NCI-H2029 (cell line): ENCODE measurements around the gene EXOC1.
"Not testable (repeated sequence)": the region's sequence is repeated elsewhere in the genome, so short reads cannot be mapped to it uniquely, and the experiment has no call there.

Experiments used
- DNase-seq: peaks from one replicate; lab custom pipeline; 2025; lab: John Stamatoyannopoulos, UW

Gene EXOC1

GRCh38 chr4:55907469-55907868, 54.0 kb downstream of the EXOC1 start:
- no peak for DNase-seq

- no peak for DNase-seq
These were observed 56.7 kb downstream of the EXOC1 start for GRCh38 chr4:55910140-55910539.

GRCh38 chr4:55912249-55912648, 58.8 kb downstream of the EXOC1 start:
- DNase-seq, result no peak

- no peak for DNase-seq
These were observed 67.1 kb downstream of the EXOC1 start for GRCh38 chr4:55920571-55920970.

GRCh38 chr4:55921093-55921492, 67.6 kb downstream of the EXOC1 start:
- DNase-seq, result no peak

- no peak for DNase-seq
These were observed 71.8 kb downstream of the EXOC1 start for GRCh38 chr4:55925241-55925640.

- no peak for DNase-seq
These were observed 73.2 kb downstream of the EXOC1 start for GRCh38 chr4:55926610-55927009.

GRCh38 chr4:55927803-55928437, 74.5 kb downstream of the EXOC1 start:
- no peak for DNase-seq

GRCh38 chr4:55928846-55929245, 75.4 kb downstream of the EXOC1 start:
- no peak for DNase-seq

- no peak for DNase-seq
These were observed 77.6 kb downstream of the EXOC1 start for GRCh38 chr4:55931043-55931442.

- DNase-seq, result no peak
These were observed 78.4 kb downstream of the EXOC1 start for GRCh38 chr4:55931833-55932232.

- DNase-seq, result no peak
These were observed 79.1 kb downstream of the EXOC1 start for GRCh38 chr4:55932511-55932910.

- DNase-seq, result no peak
These were observed 80.2 kb downstream of the EXOC1 start for GRCh38 chr4:55933611-55934010.

GRCh38 chr4:55935907-55936306, 82.5 kb downstream of the EXOC1 start:
- DNase-seq, result not testable (repeated sequence)

GRCh38 chr4:55938481-55938880, 85.0 kb downstream of the EXOC1 start:
- no peak for DNase-seq

- no peak for DNase-seq
These were observed 86.0 kb downstream of the EXOC1 start for GRCh38 chr4:55939421-55939820.

- no peak for DNase-seq
These were observed 88.5 kb downstream of the EXOC1 start for GRCh38 chr4:55941881-55942396.

- no peak for DNase-seq
These were observed 93.9 kb downstream of the EXOC1 start for GRCh38 chr4:55947254-55947882.

- no peak for DNase-seq
These were observed 94.7 kb downstream of the EXOC1 start for GRCh38 chr4:55947912-55948725.

GRCh38 chr4:55948726-55949481, 95.5 kb downstream of the EXOC1 start, which contains the start of gene CEP135:
Gene CEP135 (plus strand): TSS chr4:55948945. CDS start chr4:55952131, 3,186 bp downstream.
- peak; percentile 93 for DNase-seq

- no peak for DNase-seq
These were observed 96.0 kb downstream of the EXOC1 start for GRCh38 chr4:55949482-55949802.
